H9 (cell line): Measurements from ENCODE around the gene COL23A1. TPM values are rescaled to one million over a fixed set of nuclear protein-coding genes. Genes with fewer than 3 reads are reported as not detected.

Experiments
- DNase-seq: peaks from one replicate; pipeline ENCODE4 v3.0.0-alpha.2; 2017
- H2AFZ ChIP-seq: one replicate; pipeline ENCODE4 v1.6.1; 2013; ENCODE audit warnings: mild to moderate bottlenecking, low read length, control low read depth, moderate library complexity
- H2AK5ac ChIP-seq: 2 replicates; pipeline ENCODE4 v1.6.1; 2013; ENCODE audit warnings: low read length, control low read depth, mixed read lengths; ENCODE audit not compliant: insufficient read length
- H2BK120ac ChIP-seq: one replicate; pipeline ENCODE4 v1.6.1; 2013; ENCODE audit warnings: low read depth, mild to moderate bottlenecking, low read length, control low read depth, inconsistent platforms; ENCODE audit not compliant: poor library complexity, severe bottlenecking
- H2BK12ac ChIP-seq: 2 replicates; pipeline ENCODE4 v1.6.1; 2013; ENCODE audit warnings: low read length, control low read depth, mixed read lengths, low read depth; ENCODE audit not compliant: insufficient read length
- H2BK15ac ChIP-seq: 2 replicates; pipeline ENCODE4 v1.6.1; 2013; ENCODE audit warnings: low read depth, low read length, control low read depth
- H2BK20ac ChIP-seq: one replicate; pipeline ENCODE4 v1.6.1; 2013; ENCODE audit warnings: low read depth, mild to moderate bottlenecking, low read length, control low read depth, inconsistent platforms; ENCODE audit not compliant: poor library complexity, severe bottlenecking
- H2BK5ac ChIP-seq: 2 replicates; pipeline ENCODE4 v1.6.1; 2013; ENCODE audit warnings: low read length, control low read depth, mixed read lengths; ENCODE audit not compliant: insufficient read length
- H3K14ac ChIP-seq: 2 replicates; pipeline ENCODE4 v1.6.1; 2013; ENCODE audit warnings: low read length, control low read depth; ENCODE audit not compliant: insufficient read depth
- H3K18ac ChIP-seq: 2 replicates; pipeline ENCODE4 v1.6.1; 2013; ENCODE audit warnings: low read depth, mild to moderate bottlenecking, mixed read lengths, low read length, control low read depth; ENCODE audit not compliant: insufficient read length
- H3K23ac ChIP-seq: 2 replicates; pipeline ENCODE4 v1.6.1; 2013; ENCODE audit warnings: low read length, control low read depth, mixed read lengths, low read depth; ENCODE audit not compliant: insufficient read length
- H3K23me2 ChIP-seq: 2 replicates; pipeline ENCODE4 v1.6.1; 2013; ENCODE audit warnings: low read depth, mild to moderate bottlenecking, mixed read lengths, low read length, control low read depth; ENCODE audit not compliant: insufficient read length, poor library complexity, severe bottlenecking
- H3K27ac ChIP-seq: 2 replicates; pipeline ENCODE4 v1.5.1; 2013; ENCODE audit warnings: low read length, control low read depth, mixed read lengths, low read depth; ENCODE audit not compliant: insufficient read length
- H3K27me3 ChIP-seq: 2 replicates; pipeline ENCODE4 v1.6.1; 2013; ENCODE audit warnings: low read length, control low read depth, inconsistent platforms; ENCODE audit not compliant: insufficient read depth
- H3K4ac ChIP-seq: 2 replicates; pipeline ENCODE4 v1.6.1; 2013; ENCODE audit warnings: low read depth, mild to moderate bottlenecking, control low read depth, inconsistent platforms, low read length, moderate library complexity
- H3K4me1 ChIP-seq: 2 replicates; pipeline ENCODE4 v1.6.1; 2013; ENCODE audit warnings: low read length, control low read depth, inconsistent platforms; ENCODE audit not compliant: insufficient read depth
- H3K4me2 ChIP-seq: 2 replicates; pipeline ENCODE4 v1.6.1; 2013; ENCODE audit warnings: low read length, control low read depth, mixed read lengths; ENCODE audit not compliant: insufficient read length, insufficient read depth
- H3K56ac ChIP-seq: 2 replicates; pipeline ENCODE4 v1.6.1; 2013; ENCODE audit warnings: low read depth, mild to moderate bottlenecking, mixed read lengths, low read length, control low read depth; ENCODE audit not compliant: insufficient read length
- H3K79me1 ChIP-seq: 2 replicates; pipeline ENCODE4 v1.6.1; 2013; ENCODE audit warnings: low read depth, mild to moderate bottlenecking, moderate library complexity, low read length, control low read depth, inconsistent platforms; ENCODE audit not compliant: insufficient read depth, poor library complexity, severe bottlenecking
- H3K79me2 ChIP-seq: 2 replicates; pipeline ENCODE4 v1.6.1; 2013; ENCODE audit warnings: low read length, control low read depth, inconsistent platforms; ENCODE audit not compliant: insufficient read depth
- H3K9ac ChIP-seq: 2 replicates; pipeline ENCODE4 v1.6.1; 2013; ENCODE audit warnings: low read length, control low read depth, mixed read lengths; ENCODE audit not compliant: insufficient read length; ENCODE audit errors: extremely low read depth
- H3K9me3 ChIP-seq: one replicate; pipeline ENCODE4 v1.6.1; 2013; ENCODE audit warnings: low read depth, low read length, inconsistent platforms; ENCODE audit not compliant: control insufficient read depth
- H3T11ph ChIP-seq: one replicate; pipeline ENCODE4 v1.6.1; 2013; ENCODE audit warnings: mild to moderate bottlenecking, low read length, control low read depth, inconsistent platforms
- H4K20me1 ChIP-seq: one replicate; pipeline ENCODE4 v1.6.1; 2013; ENCODE audit not compliant: control insufficient read depth, insufficient read length, insufficient read depth
- H4K5ac ChIP-seq: 2 replicates; pipeline ENCODE4 v1.6.1; 2013; ENCODE audit warnings: low read depth, mild to moderate bottlenecking, mixed read lengths, low read length, control low read depth; ENCODE audit not compliant: insufficient read length
- H4K8ac ChIP-seq: replicated peaks from 2 replicates; pipeline ENCODE4 v1.6.1; 2013; ENCODE audit warnings: low read length, control low read depth, mixed read lengths, low read depth; ENCODE audit not compliant: insufficient read length
- H4K91ac ChIP-seq: 2 replicates; pipeline ENCODE4 v1.6.1; 2013; ENCODE audit warnings: low read depth, mild to moderate bottlenecking, moderate library complexity, mixed read lengths, low read length, control low read depth; ENCODE audit not compliant: insufficient read length
- H3K27ac Mint-ChIP-seq, 3 experiments: 2 replicates in 2 of 3; 3 replicates in 1 of 3; pipeline ENCODE4 v1.8.0; 2020 to 2021; ENCODE audit warnings: mixed read lengths in 3 of 3, mild to moderate bottlenecking in 1 of 3, moderate library complexity in 1 of 3
- H3K27me3 Mint-ChIP-seq: 2 replicates; pipeline ENCODE4 v1.8.0; 2021; ENCODE audit warnings: low read depth, mild to moderate bottlenecking, moderate library complexity, mixed read lengths
- H3K36me3 Mint-ChIP-seq, 3 experiments: 2 replicates in 2 of 3; 3 replicates in 1 of 3; pipeline ENCODE4 v1.8.0; 2020 to 2021; ENCODE audit warnings: low read depth in 3 of 3, mixed read lengths in 3 of 3; ENCODE audit not compliant: insufficient read depth in 1 of 3
- H3K4me1 Mint-ChIP-seq, 2 experiments: 2 replicates each; pipeline ENCODE4 v1.8.0; 2020; ENCODE audit warnings: mixed read lengths in 2 of 2
- H3K4me3 Mint-ChIP-seq, 2 experiments: 2 replicates in 1 of 2; 3 replicates in 1 of 2; pipeline ENCODE4 v1.8.0; 2020 to 2021; ENCODE audit warnings: mild to moderate bottlenecking in 2 of 2, mixed read lengths in 2 of 2, moderate library complexity in 1 of 2
- H3K9me3 Mint-ChIP-seq, 2 experiments: 2 replicates in 1 of 2; 3 replicates in 1 of 2; pipeline ENCODE4 v1.8.0; 2020; ENCODE audit warnings: mild to moderate bottlenecking in 2 of 2, mixed read lengths in 2 of 2, moderate library complexity in 1 of 2
- WGBS: extraction: QIAGEN DNeasy Blood & Tissue Kit; methylation state at CpG from one replicate; pipeline ENCODE4 v1.1.7; 2013; ENCODE audit warnings: missing lambda C conversion rate, low lambda C conversion rate, mixed read lengths; ENCODE audit not compliant: insufficient read length; ENCODE audit errors: extremely low coverage; 5-methylcytosine and 5-hydroxymethylcytosine counted together
- total RNA-seq: library from RNA; stranded (reverse); gene quantifications from 2 replicates; pipeline ENCODE4 v1.2.1, GENCODE V29; 2021
- TF ChIP-seq, protein P1 (sequence below): fragments of 200-600 bp; sonication (generic); conservative IDR thresholded peaks from 3 replicates; pipeline ENCODE4 v1.8.0; 2021; ENCODE audit warnings: antibody characterized with exemption, mild to moderate bottlenecking

COL23A1 gene
- total RNA-seq, 1 experiment from 2014 or later = 2.6 TPM

DNA sequence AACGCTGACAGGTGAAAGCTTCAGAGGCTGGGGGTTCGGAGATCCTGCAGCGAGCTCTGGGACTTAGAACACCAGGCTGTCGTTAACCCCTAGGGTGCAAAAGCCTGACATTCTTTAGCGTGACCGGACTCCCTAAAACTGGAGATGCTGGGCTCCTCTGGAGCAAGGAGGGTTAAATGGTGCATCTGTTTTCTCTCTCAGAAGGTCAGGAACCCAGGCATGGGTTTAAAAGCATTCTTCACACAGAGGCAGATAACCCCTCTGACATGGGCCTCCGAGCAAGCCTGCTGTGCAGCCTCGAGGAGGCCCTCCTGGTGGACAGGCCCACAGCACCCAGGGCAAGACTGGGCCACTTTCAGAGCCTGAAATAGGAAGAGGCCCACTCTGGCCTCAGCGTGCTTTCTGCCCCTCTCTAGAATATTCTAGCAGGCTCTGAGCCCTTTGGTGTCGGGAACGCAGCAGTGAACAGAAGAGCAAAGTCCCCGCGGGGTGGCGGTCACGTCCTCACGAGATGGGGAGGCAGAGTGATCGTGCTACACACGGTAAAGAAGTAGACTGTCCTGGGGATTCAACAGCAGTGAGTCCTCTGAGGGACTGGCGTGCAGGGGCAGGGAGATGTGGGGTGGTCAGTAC, 124.8 kb downstream of the COL23A1 start:
- DNase-seq = no peak
- peaks cover 28 to 53% of the 10 kb centered on the region in 2 experiments for H3K4me1 Mint-ChIP-seq
- Histone ChIP-seq H3K4me1 (peaks cover 5% of the 10 kb centered on the region; the same call in 1 of the 2 replicates), H3K56ac (no peak overlapping the region), H4K8ac (no peak overlapping the region), H3K4me2 (no peak overlapping the region), H2BK5ac (no peak overlapping the region), H3K79me2 (0 out of 2 replicates have a peak, but pooled peaks cover 1% of the 10 kb centered on the region), H3K9ac (no peak overlapping the region), H2BK15ac (no peak overlapping the region), H3K9me3 (no peaks in the 10 kb centered on the region), H2BK20ac (no peak overlapping the region), H2AK5ac (no peak overlapping the region), H2BK120ac (no peak overlapping the region), H4K91ac (no peak overlapping the region), H3K27ac (no peak overlapping the region), H3K79me1 (no peaks in the 10 kb centered on the region), H3K23ac (no peak overlapping the region), H3K18ac (no peak overlapping the region), H2AFZ (no peak overlapping the region), H4K20me1 (no peaks in the 10 kb centered on the region), H3T11ph (no peak overlapping the region), H3K23me2 (no peaks in the 10 kb centered on the region), H4K5ac (no peak overlapping the region), H3K27me3 (no peaks in the 10 kb centered on the region), H2BK12ac (no peak overlapping the region), H3K14ac (no peak overlapping the region), H3K4ac (no peak overlapping the region)
- no CpG with 5 or more reads among the region's 19 CpGs for WGBS
- no peaks in the 10 kb centered on the region for H3K36me3 Mint-ChIP-seq
- H3K4me3 Mint-ChIP-seq = no peak overlapping the region
- H3K27me3 Mint-ChIP-seq = peaks cover 3% of the 10 kb centered on the region; the same call in 1 of the 2 replicates
- TF ChIP-seq, protein P1, sequence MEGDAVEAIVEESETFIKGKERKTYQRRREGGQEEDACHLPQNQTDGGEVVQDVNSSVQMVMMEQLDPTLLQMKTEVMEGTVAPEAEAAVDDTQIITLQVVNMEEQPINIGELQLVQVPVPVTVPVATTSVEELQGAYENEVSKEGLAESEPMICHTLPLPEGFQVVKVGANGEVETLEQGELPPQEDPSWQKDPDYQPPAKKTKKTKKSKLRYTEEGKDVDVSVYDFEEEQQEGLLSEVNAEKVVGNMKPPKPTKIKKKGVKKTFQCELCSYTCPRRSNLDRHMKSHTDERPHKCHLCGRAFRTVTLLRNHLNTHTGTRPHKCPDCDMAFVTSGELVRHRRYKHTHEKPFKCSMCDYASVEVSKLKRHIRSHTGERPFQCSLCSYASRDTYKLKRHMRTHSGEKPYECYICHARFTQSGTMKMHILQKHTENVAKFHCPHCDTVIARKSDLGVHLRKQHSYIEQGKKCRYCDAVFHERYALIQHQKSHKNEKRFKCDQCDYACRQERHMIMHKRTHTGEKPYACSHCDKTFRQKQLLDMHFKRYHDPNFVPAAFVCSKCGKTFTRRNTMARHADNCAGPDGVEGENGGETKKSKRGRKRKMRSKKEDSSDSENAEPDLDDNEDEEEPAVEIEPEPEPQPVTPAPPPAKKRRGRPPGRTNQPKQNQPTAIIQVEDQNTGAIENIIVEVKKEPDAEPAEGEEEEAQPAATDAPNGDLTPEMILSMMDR = no peak
- peak overlapping the region in 2 of 3 experiments; percentile 8 to 14; a peak in 1 of 7 replicates for H3K27ac Mint-ChIP-seq
- no peaks in the 10 kb centered on the region for H3K9me3 Mint-ChIP-seq
